H1 (cell line): Measurements from ENCODE around the gene MAP3K1.
A peak's percentile ranks its signal among the peaks of the same experiment; 100 is the strongest.

Source experiments
- EZH2 ChIP-seq: fragments of 200-600 bp; sonication (generic); IDR thresholded peaks from 2 replicates; pipeline ENCODE4 v1.7.1; 2012; ENCODE audit warnings: low read depth, mild to moderate bottlenecking, moderate library complexity, low read length, inconsistent platforms; ENCODE audit not compliant: severe bottlenecking
- HDAC2 ChIP-seq, 2 experiments: fragments of 300-600 bp in 1 of 2; sonication (generic) in 1 of 2; IDR thresholded peaks; 2 replicates each; pipeline ENCODE4 v1.6.1; 2011 to 2012; ENCODE audit warnings: low read depth in 2 of 2, low read length in 2 of 2, mild to moderate bottlenecking in 2 of 2, moderate library complexity in 2 of 2, borderline replicate concordance in 1 of 2, inconsistent platforms in 1 of 2
- RXRA ChIP-seq: IDR thresholded peaks from 2 replicates; pipeline ENCODE4 v1.6.1; 2011; ENCODE audit warnings: low read depth, mild to moderate bottlenecking, low read length, moderate library complexity; ENCODE audit not compliant: insufficient read depth
- TF ChIP-seq, protein P1 (sequence below): IDR thresholded peaks from 2 replicates; pipeline ENCODE4 v1.6.1; 2012; ENCODE audit warnings: inconsistent platforms

DNA sequence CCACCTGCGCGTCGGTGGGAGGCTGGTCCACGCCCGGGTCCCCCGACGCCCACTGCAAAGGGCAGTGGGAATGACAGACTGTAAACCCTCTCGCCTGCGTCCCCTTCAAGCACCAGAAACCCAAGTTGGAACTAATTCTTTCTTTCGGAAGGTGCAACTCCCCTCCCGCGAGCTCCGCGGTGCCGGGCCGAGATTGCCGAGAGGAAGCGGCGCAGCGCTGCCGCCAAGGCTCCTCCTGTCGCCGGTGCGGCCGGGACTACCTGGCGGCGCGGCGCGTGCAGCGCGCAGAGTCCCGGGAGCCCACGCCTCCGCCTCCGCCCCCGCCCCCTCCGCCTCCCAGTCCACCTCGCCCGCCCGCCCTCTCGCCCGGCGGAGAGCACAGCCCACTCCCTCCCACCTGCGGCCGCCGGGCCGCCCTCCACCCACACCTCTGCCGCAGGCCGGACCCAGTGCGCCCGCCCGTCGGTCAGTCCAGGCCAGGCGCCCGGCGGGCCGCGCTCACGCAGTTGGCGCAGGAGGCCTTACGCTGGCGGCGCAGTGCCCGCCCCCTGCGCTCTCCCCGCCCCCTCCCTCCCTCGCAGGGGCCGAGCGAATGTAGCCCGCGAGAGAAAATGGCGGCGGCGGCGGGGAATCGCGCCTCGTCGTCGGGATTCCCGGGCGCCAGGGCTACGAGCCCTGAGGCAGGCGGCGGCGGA lies at the start of gene MAP3K1:
- TF ChIP-seq, protein P1, sequence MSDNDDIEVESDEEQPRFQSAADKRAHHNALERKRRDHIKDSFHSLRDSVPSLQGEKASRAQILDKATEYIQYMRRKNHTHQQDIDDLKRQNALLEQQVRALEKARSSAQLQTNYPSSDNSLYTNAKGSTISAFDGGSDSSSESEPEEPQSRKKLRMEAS = 0 out of 2 replicates have a peak, but pooled peaks have one; percentile 17
- TF ChIP-seq EZH2 = no peak
- TF ChIP-seq RXRA = no peak
- no peak; a peak in 1 of 4 replicates for TF ChIP-seq HDAC2 (IDR thresholded peaks at IDR 0.05; ENCODE audit: borderline replicate concordance in 1 of 2, low read depth in 2 of 2, low read length in 2 of 2)
